ENCODE measurements around the gene ELK4.

ELK4 gene

GRCh38 chr1:205580923-205581180 is 51.0 kb downstream of the ELK4 start:
- DNase-seq: no peak

GRCh38 chr1:205580140-205580922 is 51.5 kb downstream of the ELK4 start:
- no peak for DNase-seq

- DNase-seq: no peak
Measured at GRCh38 chr1:205579711-205580110, 52.1 kb downstream of the ELK4 start.

GRCh38 chr1:205578780-205579571 is 52.8 kb downstream of the ELK4 start:
- DNase-seq: no peak

- no peak for DNase-seq
Measured at GRCh38 chr1:205577874-205578658, 53.7 kb downstream of the ELK4 start.

GRCh38 chr1:205576805-205577761 is 54.7 kb downstream of the ELK4 start:
- no peak for DNase-seq

- no peak for DNase-seq
Measured at GRCh38 chr1:205576011-205576410, 55.8 kb downstream of the ELK4 start.

- no peak for DNase-seq
Measured at GRCh38 chr1:205575294-205575885, 56.4 kb downstream of the ELK4 start.

GRCh38 chr1:205572421-205572820 is 59.4 kb downstream of the ELK4 start:
- no peak for DNase-seq

GRCh38 chr1:205571747-205572146 is 60.1 kb downstream of the ELK4 start:
- no peak for DNase-seq

GRCh38 chr1:205570796-205571537 is 60.8 kb downstream of the ELK4 start:
- no peak for DNase-seq

GRCh38 chr1:205570173-205570501 is 61.7 kb downstream of the ELK4 start:
- DNase-seq: no peak

- no peak for DNase-seq
Measured at GRCh38 chr1:205569411-205570172, 62.2 kb downstream of the ELK4 start.

- DNase-seq: peak in 1 of 4 experiments; percentile 20
Measured at GRCh38 chr1:205568469-205569361, 63.1 kb downstream of the ELK4 start.

GRCh38 chr1:205568135-205568468 is 63.7 kb downstream of the ELK4 start:
- DNase-seq: no peak

- DNase-seq: no peak
Measured at GRCh38 chr1:205567716-205568115, 64.1 kb downstream of the ELK4 start.

GRCh38 chr1:205565799-205566198 is 66.0 kb downstream of the ELK4 start:
- DNase-seq: no peak

- DNase-seq: no peak
Measured at GRCh38 chr1:205563927-205564441, 67.8 kb downstream of the ELK4 start.

- DNase-seq: no peak
Measured at GRCh38 chr1:205561501-205562203, 70.2 kb downstream of the ELK4 start.
